Endothelial cell of umbilical vein (primary cell): ENCODE data around the gene MYRFL.

ENCODE experiments used
- CTCF ChIP-seq, 2 donors: IDR thresholded peaks; 1 replicate in 1 of 2; 2 replicates in 1 of 2; pipeline ENCODE4 v1.5.1; 2011; ENCODE audit warnings: low read length in 2 of 2, mild to moderate bottlenecking in 2 of 2, moderate library complexity in 2 of 2, control low read depth in 1 of 2, inconsistent platforms in 1 of 2, low read depth in 1 of 2; ENCODE audit not compliant: insufficient read depth in 1 of 2; ENCODE audit errors: extremely low read depth in 1 of 2
- EZH2 ChIP-seq: IDR thresholded peaks from 2 replicates; pipeline ENCODE4 v1.6.1; 2012; ENCODE audit warnings: borderline replicate concordance, low read depth, mild to moderate bottlenecking, moderate library complexity, low read length, inconsistent platforms; ENCODE audit not compliant: severe bottlenecking
- POLR2A ChIP-seq: IDR thresholded peaks from 2 replicates; pipeline ENCODE4 v1.6.1; 2012; ENCODE audit warnings: low read depth, mild to moderate bottlenecking, control low read depth, low read length
- POLR2AphosphoS5 ChIP-seq: IDR thresholded peaks from 2 replicates; pipeline ENCODE4 v1.6.1; 2012; ENCODE audit warnings: low read depth, mild to moderate bottlenecking, control low read depth, low read length, moderate library complexity; ENCODE audit not compliant: insufficient read depth

- TF ChIP-seq CTCF (IDR thresholded peaks at IDR 0.05; ENCODE audit: extremely low read depth in 1 of 2, insufficient read depth in 1 of 2, low read depth in 1 of 2, low read length in 2 of 2): no peak
- no peak for TF ChIP-seq POLR2A
- TF ChIP-seq EZH2: no peak
- no peak for TF ChIP-seq POLR2AphosphoS5
These were observed 49.6 kb downstream of the MYRFL start for GRCh38 chr12:69874606-69875005.
